GM19463 (cell line): ENCODE results near the gene PHLDA3.
"Not testable (repeated sequence)": the region's sequence is repeated elsewhere in the genome, so short reads cannot be mapped to it uniquely, and the experiment has no call there.

Source experiments
- ATAC-seq: cut with Tn5 transposase; IDR thresholded peaks from one replicate; pipeline ENCODE4 v1.9.1; 2021; ENCODE audit warnings: mild to moderate bottlenecking, moderate library complexity; ENCODE audit not compliant: unreplicated experiment

PHLDA3 gene

DNA sequence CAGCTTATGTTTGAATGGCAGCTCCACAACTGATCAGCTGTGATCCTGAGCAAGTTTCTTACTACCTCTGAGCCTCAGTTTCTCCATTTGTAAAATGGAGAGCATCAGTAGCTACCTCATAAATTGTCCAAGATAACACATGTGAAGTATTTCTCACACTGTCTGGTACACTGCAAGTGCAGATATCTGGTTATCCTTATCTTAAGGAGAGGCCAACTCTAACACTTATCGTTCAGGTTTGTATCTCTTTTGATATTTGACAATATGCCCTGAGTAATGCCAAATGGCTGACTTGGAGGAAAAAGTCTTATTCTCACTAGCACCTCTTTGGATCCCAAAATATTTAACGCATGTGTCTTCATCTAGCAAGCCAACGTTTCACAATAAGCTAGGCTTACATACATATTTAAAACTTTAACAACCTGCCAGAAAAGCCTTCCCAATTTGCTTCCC is 35.2 kb upstream of the PHLDA3 start:
- no peak for ATAC-seq

DNA sequence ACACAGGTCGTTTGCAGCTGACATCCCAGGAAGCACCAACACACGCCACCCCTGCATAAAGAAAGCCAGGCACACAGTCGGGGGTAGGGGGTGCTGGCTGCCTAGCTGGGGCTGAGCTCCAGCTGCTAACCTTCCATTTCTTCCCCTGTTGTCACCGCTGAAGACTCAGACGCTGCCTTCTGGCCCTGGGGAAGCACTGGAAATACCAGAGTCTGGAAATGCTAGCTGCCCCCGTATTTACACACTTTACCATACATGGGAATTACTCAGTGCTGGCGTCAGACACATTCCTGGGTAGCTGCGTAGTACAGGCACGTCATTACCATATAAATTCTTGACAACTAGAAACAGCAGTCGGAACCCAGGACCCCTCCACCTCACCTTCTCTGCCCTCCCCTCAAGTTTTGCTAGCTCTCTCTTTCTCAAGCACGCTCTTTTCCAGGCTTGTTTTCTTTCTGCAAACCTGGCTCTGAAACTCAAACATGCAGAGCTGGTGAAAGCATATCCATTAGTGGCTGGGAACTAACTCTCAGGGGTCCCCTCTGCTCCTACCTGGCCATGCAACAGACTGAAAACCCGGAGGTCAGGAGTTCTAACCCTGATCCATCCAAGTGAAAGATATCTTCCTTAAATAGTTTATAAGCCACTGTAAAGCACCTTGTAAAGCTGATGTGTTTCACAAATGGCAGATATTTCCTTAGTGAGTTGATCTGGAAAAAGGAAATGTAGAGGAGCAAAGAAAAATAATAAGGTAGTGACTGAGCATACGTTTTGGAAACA is 34.6 kb upstream of the PHLDA3 start:
- ATAC-seq = no peak

- no peak for ATAC-seq
Observed at GRCh38 chr1:201502511-201502857, 33.5 kb upstream of the PHLDA3 start.

DNA sequence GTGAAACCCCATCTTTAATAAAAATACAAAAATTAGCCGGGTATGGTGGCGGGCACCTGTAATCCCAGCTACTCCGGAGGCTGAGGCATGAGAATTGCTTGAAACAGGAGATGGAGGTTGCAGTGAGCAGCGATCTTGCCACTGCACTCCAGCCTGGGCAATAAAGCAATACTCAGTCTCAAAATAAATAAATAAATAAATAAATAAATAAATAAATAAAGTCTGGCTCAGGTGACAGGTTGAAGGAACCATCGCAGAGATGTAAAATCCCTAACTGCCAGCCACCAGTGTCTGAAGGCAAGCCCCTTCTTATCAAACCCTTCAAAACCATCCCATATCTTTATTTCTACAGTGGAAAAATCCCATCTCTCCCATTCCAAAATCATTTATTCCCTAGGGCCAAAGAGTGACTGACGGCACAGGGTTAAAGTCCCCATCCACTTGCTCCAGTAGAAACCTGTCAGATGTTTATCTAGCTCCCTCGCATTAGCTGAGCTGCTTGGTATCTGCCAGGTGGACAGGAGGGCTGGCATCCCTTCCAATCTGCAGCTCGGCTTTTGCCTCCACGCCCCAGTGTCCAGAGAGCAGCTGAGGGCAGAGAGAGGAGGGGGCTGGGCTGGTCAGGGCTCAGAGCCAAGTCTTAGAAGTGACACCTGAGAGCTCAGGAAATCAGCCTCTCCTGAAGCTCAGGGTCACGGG is 33.0 kb upstream of the PHLDA3 start:
- ATAC-seq = no peak

DNA sequence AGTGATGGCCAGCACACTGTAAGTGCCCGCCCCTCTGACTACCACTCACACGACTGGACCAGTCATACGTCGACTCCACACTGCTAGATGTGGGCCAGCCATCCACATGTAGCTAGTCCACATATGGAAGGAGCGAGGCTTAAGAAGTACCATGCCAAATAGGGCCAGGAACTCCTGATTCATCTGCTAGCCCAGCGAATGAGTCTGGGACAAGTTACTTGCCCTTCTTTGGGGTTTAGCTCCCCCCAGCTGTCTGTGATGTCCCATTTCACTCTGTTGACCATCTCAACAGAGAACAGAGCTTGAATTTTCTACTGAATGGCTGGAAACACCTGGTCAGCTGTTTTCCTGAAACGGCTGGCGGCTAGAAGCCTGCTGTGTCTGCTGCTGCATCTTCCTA is 32.2 kb upstream of the PHLDA3 start:
- ATAC-seq = no peak

- no peak for ATAC-seq
Observed at GRCh38 chr1:201500670-201501120, 31.7 kb upstream of the PHLDA3 start.

DNA sequence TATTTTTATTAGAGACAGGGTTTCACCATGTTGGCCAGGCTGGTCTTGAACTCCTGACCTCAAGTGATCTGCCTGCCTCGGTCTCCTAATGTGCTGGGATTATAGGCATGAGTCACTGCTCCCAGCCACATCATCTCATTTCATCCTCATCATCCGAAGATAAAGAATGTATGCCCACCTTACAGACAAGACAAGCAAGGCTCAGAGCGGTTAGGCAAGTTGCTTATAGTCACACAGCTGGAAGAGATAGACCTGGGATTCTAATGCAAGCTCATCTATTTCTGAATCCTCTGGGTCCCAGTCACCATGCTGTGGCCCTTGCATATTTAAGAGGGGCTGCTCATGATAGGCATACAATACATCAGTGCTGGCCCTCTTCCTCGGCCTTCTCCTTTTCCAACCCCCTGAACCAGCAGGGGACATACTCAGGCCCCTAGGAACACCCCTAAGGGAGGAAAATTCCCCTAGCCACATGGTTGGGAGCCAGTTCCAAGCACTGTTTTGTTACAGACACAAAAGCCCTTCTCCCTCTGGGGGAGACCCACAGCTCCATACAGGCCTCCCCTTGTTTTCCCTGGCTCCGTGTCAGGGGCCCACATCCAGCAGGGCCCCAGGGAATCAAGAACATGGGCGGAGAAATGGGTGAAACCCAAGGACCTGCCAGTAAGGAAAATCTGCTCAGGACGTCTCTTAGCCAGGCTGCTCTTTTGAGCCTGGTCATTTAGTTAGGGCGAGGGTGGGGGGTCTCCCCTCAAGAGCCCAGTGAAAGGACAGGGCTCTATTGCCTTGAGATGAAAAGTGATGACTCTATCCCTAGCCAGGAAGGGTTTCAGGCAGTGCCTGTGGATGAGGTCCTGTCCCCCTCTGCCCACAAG is 31.0 kb upstream of the PHLDA3 start:
- no peak for ATAC-seq

- no peak for ATAC-seq
Observed at GRCh38 chr1:201499191-201499590, 30.2 kb upstream of the PHLDA3 start.

GRCh38 chr1:201498621-201499020 is 29.6 kb upstream of the PHLDA3 start:
- ATAC-seq = no peak

DNA sequence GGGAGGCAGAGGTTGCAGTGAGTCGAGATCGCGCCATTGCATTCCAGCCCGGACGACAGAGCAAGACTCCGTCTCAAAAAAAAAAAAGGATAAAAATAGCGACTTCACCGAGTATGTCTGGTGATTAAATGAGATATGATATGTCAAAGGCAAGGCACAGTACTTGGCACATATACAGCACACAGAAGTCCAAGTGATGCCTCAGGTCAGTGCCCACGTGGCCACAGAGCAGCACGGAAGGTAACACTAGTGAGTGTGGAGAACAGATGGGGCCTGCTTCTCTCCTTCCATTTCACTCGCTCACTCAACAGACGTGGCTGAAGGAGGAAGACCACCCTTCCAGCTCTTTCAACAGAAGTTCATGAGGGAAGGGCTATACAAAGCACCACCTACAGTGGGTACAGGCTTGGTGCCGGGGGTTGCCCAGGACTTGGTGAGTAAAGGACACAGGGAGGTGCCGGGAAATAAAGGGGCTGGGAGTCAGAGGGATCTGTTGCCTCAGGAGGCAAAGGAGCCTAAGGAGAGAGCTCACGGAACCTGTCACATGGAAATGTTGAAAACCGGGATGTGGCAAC is 29.0 kb upstream of the PHLDA3 start:
- ATAC-seq = no peak

DNA sequence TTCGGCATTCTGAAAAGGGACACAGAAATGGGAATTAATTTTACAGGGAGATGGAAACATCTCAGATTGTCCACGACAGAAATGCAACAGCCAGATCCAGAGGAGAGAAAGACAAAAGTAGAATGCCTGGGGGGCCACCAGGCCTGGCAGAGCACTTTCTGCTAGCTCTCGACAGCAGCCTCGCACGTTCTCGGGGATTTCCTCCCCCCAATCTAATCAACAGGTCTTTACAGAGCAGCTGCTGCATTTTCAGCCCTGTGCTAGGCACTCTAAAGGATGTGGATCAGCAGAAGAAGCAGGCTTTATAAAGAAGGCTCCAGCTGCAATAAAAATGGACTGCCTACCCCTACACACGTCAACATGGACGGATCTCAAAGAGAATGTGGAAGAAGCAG is 27.3 kb upstream of the PHLDA3 start:
- no peak for ATAC-seq

DNA sequence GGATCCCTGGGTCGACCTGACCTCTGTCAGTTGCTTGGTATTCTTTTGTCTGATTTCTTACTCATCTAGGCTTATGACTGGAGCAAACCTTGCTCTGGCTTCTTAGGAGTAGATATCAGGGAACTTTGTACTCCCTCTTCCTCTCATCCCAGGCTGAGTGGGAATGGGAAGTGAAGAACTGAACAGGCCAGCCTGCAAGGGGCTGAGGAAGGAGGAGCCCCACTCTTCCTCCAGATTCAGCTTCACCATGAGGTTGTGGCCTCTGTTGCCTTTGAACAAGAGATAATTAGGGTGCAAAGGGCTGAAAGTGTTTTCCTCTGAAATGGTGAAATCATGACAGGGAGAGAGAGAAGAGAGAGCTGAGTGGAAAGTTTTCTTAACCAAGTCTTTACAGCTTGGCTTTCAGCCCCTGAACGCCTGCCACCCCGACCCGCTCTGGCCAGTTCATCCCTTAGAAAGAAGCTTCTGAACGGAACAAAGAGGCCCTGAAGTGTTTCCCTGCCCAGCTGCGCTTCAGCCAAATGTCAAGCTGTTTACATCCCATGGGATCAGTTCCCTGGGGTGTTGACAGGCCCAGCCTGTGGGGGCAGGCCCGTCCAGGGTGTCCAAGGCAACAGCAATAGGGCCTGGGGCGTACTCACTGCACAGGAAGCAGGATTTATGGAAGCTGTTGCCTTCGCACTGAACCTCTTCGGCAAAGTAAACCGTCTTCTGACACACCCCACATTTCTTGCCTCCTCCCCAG is 26.7 kb upstream of the PHLDA3 start:
- ATAC-seq = no peak

DNA sequence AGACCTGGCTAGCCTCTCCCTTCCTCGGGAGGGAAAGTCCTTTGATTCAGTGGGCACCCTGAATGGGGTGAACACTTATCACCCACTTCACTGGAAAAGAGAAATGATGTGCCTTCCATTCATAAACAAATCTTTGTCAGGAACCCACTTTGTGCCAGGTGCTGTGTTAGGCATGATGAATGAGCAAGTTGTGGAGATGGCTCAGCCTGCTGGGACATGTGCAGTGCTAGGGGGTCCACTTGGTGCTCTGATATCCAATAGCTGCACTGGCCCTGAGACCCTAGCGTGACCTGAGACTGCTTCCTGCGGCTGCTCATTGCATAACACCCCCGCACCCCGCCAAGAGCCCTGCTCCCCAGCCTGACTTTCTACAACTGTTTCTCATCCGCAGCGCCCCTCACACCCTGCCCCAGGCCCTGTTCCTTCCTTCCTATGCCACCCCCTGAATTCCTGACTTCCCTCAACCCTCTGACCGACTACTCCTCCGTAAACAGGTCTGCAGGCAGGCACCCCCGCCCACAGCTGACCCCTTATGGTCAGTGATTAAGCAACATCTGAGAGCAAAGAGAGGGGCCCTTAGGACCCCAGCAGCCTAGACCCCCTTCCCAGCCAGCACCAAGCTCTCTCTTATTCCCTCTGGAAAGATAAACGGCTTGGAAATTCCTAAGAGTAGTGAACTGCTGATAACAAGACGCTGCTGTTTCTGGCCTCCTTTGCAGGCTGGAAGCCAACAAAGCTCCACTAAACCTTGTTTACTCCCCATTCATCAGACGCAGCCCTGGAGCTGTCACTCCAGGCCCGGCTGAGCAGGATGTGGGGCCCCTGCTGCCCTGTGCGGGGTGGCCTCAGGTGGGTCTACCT is 25.0 kb upstream of the PHLDA3 start:
- ATAC-seq = no peak

GRCh38 chr1:201493026-201493656 is 24.2 kb upstream of the PHLDA3 start:
- ATAC-seq = not testable (repeated sequence)

GRCh38 chr1:201491896-201492511 is 23.0 kb upstream of the PHLDA3 start:
- no peak for ATAC-seq

DNA sequence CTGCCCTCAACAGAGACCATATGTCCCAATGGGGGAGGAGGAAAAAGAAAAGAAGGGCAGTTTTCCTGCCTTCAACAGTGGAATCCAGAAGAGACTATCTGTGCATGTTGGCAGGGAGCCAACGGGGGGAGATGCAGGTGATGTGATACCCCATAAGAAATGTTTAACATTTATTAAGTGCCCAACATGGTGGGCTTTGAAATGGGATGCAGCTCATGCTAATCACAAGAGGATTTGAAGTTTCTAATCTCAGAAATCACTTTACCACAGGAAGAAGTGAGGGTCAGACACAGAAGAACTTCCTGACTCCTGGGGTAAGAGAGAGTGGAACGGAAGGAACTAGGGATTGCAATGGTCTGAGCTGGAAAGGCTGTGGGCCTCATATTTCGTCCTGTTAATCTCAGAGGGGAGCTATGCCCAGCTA is 21.7 kb upstream of the PHLDA3 start:
- no peak for ATAC-seq

- no peak for ATAC-seq
Observed at GRCh38 chr1:201489643-201490261, 20.8 kb upstream of the PHLDA3 start.
